PC-9 (cell line): ENCODE measurements around the gene STRIT1.

Experiments used
- EZH2 ChIP-seq: fragments of 200-600 bp; sonication (generic); IDR thresholded peaks from 2 replicates; pipeline ENCODE4 v1.8.0; 2017; ENCODE audit warnings: antibody characterized with exemption, low read depth
- TF ChIP-seq, protein P1 (sequence below): fragments of 200-600 bp; sonication (generic); conservative IDR thresholded peaks from 2 replicates; pipeline ENCODE4 v1.6.1; 2017; ENCODE audit warnings: mixed run types, antibody characterized with exemption, mild to moderate bottlenecking, moderate library complexity

DNA sequence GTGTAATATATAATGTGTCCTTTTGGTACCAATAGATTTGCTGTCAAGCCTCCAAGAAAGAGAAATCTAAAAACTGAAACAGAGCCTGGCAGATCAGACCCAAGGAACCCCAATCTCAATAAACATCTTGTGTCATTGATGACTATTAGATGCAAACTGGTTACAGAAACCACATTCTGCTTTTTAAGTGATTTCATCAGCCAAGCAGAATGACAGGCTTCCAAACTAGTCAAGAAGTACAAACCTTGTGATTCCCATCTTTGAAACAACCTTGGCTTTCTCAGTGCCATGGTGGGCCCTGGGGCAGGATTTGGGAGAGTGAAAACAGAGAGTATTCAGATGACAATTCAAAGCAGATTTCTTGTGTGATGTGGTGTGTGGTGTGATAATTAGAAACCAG, 45.6 kb upstream of the STRIT1 start:
- TF ChIP-seq, protein P1, sequence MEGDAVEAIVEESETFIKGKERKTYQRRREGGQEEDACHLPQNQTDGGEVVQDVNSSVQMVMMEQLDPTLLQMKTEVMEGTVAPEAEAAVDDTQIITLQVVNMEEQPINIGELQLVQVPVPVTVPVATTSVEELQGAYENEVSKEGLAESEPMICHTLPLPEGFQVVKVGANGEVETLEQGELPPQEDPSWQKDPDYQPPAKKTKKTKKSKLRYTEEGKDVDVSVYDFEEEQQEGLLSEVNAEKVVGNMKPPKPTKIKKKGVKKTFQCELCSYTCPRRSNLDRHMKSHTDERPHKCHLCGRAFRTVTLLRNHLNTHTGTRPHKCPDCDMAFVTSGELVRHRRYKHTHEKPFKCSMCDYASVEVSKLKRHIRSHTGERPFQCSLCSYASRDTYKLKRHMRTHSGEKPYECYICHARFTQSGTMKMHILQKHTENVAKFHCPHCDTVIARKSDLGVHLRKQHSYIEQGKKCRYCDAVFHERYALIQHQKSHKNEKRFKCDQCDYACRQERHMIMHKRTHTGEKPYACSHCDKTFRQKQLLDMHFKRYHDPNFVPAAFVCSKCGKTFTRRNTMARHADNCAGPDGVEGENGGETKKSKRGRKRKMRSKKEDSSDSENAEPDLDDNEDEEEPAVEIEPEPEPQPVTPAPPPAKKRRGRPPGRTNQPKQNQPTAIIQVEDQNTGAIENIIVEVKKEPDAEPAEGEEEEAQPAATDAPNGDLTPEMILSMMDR, result no peak
- TF ChIP-seq EZH2, result no peak
